Stimulated activated naive CD4-positive, alpha-beta T cell (primary cell): ENCODE results near the gene LRP2BP.
A peak's percentile ranks its signal among the peaks of the same experiment; 100 is the strongest.

ENCODE experiments used
- DNase-seq, 6 experiments: peaks; one replicate each; lab custom pipeline; 2025; lab: John Stamatoyannopoulos, UW

LRP2BP gene

GRCh38 chr4:185395238-185395955, at the start of gene LRP2BP:
TSS of gene LRP2BP (minus strand) at chr4:185395924. CDS start at chr4:185378186, 17,738 bp downstream.
- peak in 2 of 6 experiments; percentile 28 to 48 for DNase-seq

- no peak for DNase-seq
Observed at GRCh38 chr4:185445209-185445608, 49.5 kb upstream of the LRP2BP start.

DNA sequence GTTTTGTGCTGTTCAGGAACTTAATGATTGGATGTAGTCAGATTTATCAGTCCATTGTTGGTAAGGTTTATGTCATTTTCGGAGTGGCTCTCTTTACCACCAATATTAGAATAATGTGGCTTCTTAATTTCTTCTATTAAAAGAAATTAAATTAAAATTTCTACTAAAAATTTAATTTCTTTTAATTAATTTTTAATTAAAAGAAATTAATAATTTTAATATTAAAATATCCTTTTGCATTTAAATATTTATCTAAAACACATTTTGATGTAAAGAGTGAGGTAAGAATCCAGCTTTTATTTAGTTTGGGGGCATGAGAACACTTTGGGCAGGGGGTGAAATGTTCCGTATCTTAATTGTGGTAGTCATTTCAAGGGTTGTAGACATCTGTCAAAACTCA, 45.8 kb upstream of the LRP2BP start:
- no peak for DNase-seq

DNA sequence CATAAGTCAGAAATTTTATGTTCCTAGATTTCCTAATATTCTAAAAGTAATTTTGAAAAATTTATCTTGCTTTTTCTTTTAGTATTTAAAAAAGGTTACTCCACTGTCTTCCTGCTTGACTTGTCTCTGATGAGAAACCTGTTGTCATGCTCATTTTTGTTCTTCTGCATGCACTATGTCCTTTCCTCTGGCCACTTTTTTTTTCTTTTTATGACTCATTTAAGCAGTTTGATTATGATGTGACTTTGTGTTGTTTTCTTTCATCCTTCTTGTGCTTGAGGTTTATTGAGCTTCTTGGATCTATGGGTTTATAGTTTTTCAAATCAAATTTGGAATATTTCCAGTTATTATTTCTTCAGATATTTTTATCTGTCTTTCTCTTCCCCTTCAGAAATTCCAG, 42.1 kb upstream of the LRP2BP start:
- DNase-seq = no peak

GRCh38 chr4:185435466-185435865, 39.7 kb upstream of the LRP2BP start:
- DNase-seq = no peak

GRCh38 chr4:185429660-185430059, 33.9 kb upstream of the LRP2BP start:
- no peak for DNase-seq

DNA sequence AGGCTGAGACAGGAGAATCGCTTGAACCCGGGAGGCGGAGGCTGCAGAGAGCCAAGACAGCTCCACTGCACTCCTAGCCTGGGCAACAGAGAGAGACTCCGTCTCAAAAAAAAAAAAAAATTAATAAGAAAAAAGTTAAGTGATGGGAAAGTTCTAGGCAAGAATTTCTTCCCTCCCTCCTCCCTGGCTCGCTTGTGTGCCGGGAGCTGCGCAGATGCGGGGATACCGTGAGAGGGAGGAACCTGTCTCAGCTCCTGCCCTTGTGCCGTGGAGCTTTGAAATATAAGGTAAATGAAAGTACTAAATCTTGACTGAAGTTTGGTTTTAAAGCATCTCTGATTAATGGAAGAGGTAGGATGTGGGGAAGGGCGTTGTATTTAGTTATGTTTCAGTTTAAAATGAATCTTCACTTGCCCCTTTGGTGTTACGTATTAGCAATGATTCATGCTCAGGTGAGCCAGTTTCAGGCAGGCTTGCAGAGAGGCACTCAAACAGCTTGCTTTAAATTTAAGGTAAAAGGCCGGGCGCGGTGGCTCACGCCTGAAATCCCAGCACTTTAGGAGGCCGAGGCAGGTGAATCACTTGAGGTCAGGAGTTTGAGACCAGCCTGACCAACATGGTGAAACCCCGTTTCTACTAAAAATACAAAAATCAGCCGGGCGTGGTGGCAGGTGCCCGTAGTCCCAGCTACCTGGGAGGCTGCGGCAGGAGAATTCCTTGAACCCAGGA, 31.4 kb upstream of the LRP2BP start:
- peak in 1 of 6 experiments; percentile 2 for DNase-seq

DNA sequence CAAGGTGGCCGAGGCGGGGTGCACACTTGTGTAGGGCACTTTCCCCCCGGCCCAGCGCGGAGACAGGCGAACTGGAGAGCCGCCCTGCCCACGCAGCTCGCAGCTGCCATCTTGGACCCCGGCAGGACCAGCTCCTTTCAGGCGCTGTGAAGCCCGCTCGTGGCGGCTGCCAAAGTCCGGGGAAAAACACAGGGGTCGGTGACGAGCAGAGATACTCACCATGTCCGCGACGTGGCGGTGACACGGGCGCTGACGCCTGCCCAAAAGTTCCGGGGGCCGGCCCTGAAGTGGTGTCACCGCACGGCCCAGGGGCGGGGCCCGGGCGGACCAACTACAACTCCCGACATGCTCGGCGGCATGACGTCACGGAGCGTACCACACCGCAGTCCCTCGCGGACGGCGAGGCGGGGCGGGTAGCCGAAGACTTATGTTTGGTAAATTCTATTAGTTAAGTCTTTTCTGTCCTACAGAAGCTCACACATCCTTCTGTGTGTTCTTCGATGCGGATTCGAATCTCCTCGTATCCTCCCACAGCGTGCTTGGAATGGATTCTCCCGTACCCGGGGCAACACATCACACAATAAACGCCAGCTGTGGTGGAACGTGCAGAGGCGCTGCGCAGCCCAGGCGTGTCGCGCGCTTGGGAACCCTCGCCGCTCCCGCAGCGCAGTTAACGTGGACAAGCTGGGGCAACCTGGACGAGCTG, 30.1 kb upstream of the LRP2BP start, which contains the start of gene UFSP2:
Gene UFSP2 (minus strand): TSS at position 318 of the 706 bp plus-strand sequence. CDS start 96 bp downstream, at position 222.
- DNase-seq = peak; percentile 87 to 96 (median 92)

GRCh38 chr4:185424905-185425646, 29.4 kb upstream of the LRP2BP start:
- DNase-seq = peak in 1 of 6 experiments; percentile 42

DNA sequence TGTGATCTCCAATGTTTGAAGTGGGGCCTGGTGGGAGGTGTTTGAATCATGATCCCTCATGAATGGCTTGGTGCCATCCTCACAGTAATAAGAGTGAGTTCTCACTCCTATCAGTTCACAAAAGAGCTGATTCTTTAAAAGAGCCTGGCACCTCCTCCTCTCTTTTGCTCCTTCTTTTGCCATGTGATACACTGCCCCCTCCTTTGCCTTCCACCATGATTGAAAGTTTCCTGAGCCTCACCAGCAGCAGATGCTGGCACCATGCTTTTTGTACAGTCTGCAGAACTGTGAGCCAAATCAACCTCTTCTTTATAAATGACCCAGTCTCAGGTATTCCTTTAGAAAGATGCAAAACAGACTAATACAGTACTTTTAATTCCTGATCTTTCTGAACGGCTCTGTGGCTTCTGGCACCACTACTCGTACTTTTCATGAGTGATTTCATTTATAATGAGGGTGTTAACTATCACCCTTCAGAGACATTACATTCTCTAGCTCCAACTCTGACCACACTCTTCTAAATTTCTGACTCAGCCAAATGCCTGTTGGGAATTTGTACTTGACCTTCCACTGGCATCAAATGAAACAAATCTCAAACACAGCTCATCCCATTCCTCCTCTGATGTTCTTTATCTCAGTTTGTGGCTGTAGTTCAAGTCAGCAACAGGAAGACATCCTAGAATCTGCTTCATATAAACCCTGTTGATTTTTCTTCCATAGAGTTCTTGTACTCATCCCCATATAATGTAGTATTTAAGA, 25.8 kb upstream of the LRP2BP start:
- DNase-seq = no peak

- DNase-seq = no peak
Observed at GRCh38 chr4:185416955-185417354, 21.2 kb upstream of the LRP2BP start.

DNA sequence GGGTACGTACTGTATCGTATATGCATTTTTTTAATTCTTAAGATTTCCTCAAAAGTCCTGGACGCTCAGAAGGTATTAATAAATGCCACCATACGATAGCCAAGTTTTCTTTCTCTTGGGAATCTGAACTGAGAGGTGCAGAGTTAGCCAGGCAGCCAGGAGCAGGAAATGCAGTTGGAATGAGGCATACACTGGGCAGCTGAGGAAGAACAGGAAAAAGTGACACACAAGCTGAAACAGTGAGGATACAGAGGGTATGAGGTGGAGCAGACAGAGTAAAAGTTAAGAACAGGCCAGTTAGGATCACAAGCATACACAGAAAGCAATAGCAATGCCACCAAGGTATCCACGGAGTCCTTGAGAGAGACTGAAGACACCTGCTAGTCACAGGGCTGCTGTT, 16.7 kb upstream of the LRP2BP start:
- no peak for DNase-seq

DNA sequence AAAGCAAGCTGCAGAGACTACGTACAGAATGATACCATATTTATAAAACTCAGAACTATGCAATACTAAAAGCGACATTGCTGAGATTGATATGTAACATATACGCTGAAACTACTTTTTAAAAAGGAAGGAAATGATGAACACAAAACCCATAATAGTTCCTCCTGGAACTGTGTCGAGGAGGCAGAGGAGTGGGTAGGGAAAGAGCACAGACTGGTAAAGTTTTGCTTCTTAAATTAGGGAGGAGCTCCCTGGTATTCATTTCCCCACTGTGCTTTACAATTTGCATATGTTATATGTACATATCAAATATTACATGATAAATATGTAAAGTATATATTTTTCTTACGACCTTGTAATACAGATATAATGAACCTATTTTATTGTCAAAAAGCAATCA, 16.1 kb upstream of the LRP2BP start:
- DNase-seq = no peak

- no peak for DNase-seq
Observed at GRCh38 chr4:185408432-185408831, 12.7 kb upstream of the LRP2BP start.

- DNase-seq = no peak
Observed at GRCh38 chr4:185405296-185405999, 9.7 kb upstream of the LRP2BP start.

DNA sequence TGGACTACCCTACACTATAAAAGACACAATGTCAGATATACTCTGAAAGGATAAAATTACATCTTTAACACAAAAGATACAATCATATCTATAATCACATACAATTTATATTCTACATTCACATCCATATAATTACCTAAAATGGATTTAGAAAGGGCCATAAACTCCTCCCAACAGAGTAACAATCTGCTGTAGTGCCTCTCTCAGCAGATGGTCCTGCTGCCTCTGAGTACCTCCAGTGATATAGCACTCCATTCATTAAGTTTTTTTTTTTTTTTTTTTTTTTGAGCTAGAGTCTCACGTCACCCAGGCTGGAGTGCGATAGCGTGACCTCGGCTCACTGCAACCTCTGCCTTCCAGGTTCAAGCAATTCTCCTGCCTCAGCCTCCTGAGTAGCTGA, 8.3 kb upstream of the LRP2BP start:
- no peak for DNase-seq

DNA sequence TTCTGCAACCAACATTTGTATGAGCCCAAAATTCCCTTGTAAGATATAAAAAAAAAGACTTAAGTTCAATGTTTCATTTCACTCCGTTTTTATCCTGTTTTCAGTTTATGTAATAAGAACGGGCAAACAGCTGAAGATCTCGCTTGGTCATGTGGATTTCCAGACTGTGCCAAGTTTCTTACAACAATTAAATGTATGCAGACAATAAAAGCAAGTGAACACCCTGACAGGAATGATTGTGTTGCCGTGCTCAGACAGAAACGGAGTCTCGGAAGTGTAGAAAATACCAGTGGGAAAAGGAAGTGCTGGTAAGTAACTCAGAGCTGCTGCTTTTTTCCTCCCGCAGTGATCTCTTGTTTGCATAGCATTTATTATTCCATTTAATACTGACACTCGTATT, 3.7 kb upstream of the LRP2BP start:
- DNase-seq = no peak

- no peak for DNase-seq
Observed at GRCh38 chr4:185398618-185399017, 2.9 kb upstream of the LRP2BP start.

DNA sequence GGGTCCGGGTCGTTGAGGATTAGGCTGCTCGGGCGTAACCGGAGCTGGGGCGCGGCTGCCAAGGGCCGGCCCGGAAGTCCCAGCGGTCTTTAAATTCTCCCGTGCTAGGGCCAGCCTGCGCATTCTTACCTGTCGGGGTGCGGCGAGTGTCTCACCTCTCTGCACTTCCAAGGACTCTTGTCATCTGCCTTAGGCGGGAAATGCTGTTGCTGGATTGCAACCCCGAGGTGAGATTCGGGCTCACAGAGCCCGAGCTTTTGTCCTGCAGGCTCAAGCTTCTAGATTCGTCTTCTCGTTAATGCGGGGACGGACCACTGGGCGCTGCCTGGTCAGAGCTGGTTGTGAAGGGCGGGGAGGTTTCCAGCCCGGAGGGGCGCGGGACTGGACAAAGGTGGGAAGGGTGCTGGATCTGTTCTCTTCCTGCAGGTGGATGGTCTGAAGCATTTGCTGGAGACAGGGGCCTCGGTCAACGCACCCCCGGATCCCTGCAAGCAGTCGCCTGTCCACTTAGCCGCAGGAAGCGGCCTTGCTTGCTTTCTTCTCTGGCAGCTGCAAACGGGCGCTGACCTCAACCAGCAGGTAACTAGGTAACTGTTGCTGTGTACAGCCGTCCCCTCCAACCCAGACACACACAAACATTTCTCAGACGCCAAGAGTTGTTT, 1.1 kb upstream of the LRP2BP start, which contains the start of gene ANKRD37:
Gene ANKRD37 (plus strand): TSS at position 118 of the 662 bp plus-strand sequence. CDS start 83 bp downstream, at position 201.
- no peak for DNase-seq
